Astrocyte (in vitro differentiated cells and primary cell): ENCODE data around the gene EVC. TPM values are rescaled to one million over a fixed set of nuclear protein-coding genes. Genes with fewer than 3 reads are reported as not detected.

Experiments
- DNase-seq: peaks from one replicate; pipeline ENCODE4 v3.0.0-alpha.2; 2010; ENCODE audit warnings: low read depth
- FAIRE-seq: peaks from 2 replicates; lab custom pipeline; 2011; peaks lifted over from hg19 to GRCh38; lab: Jason Lieb, UNC
- H2AFZ ChIP-seq: 2 replicates; pipeline ENCODE4 v1.6.0; 2012; ENCODE audit warnings: low read depth, low read length, inconsistent platforms
- H3K27ac ChIP-seq: 2 replicates; pipeline ENCODE4 v1.5.1; 2011; ENCODE audit warnings: low read depth, low read length, inconsistent platforms
- H3K27me3 ChIP-seq: 2 replicates; pipeline ENCODE4 v1.6.0; 2011; ENCODE audit warnings: low read length, inconsistent platforms; ENCODE audit not compliant: insufficient read depth
- H3K36me3 ChIP-seq: 2 replicates; pipeline ENCODE4 v1.5.1; 2011; ENCODE audit warnings: low read length, inconsistent platforms; ENCODE audit not compliant: insufficient read depth
- H3K4me1 ChIP-seq: 2 replicates; pipeline ENCODE4 v1.5.1; 2011; ENCODE audit warnings: low read length, inconsistent platforms; ENCODE audit not compliant: insufficient read depth
- H3K4me2 ChIP-seq: 2 replicates; pipeline ENCODE4 v1.6.0; 2012; ENCODE audit warnings: low read length, inconsistent platforms
- H3K4me3 ChIP-seq: 2 replicates; pipeline ENCODE4 v1.5.1; 2011; ENCODE audit warnings: low read depth, mild to moderate bottlenecking, low read length, inconsistent platforms; ENCODE audit not compliant: insufficient read depth
- H3K79me2 ChIP-seq: 2 replicates; pipeline ENCODE4 v1.6.0; 2012; ENCODE audit warnings: mild to moderate bottlenecking, low read length, inconsistent platforms; ENCODE audit not compliant: insufficient read depth
- H3K9ac ChIP-seq: 2 replicates; pipeline ENCODE4 v1.6.0; 2012; ENCODE audit warnings: mild to moderate bottlenecking, low read length, inconsistent platforms
- H3K9me3 ChIP-seq: 2 replicates; pipeline ENCODE4 v1.5.1; 2012; ENCODE audit warnings: low read depth, mild to moderate bottlenecking, low read length, inconsistent platforms; ENCODE audit not compliant: insufficient read depth
- H4K20me1 ChIP-seq: 2 replicates; pipeline ENCODE4 v1.6.0; 2012; ENCODE audit warnings: low read length, inconsistent platforms; ENCODE audit not compliant: insufficient read depth
- H3K27ac Mint-ChIP-seq: one replicate; pipeline ENCODE4 v1.8.0; 2021; ENCODE audit warnings: mild to moderate bottlenecking, mixed read lengths; ENCODE audit not compliant: unreplicated experiment
- H3K27me3 Mint-ChIP-seq: one replicate; pipeline ENCODE4 v1.8.0; 2021; ENCODE audit warnings: low read depth, mixed read lengths; ENCODE audit not compliant: unreplicated experiment
- H3K36me3 Mint-ChIP-seq: one replicate; pipeline ENCODE4 v1.8.0; 2021; ENCODE audit warnings: low read depth, mixed read lengths; ENCODE audit not compliant: unreplicated experiment
- H3K4me1 Mint-ChIP-seq: one replicate; pipeline ENCODE4 v1.8.0; 2021; ENCODE audit warnings: low read depth, mixed read lengths; ENCODE audit not compliant: unreplicated experiment
- H3K4me3 Mint-ChIP-seq: one replicate; pipeline ENCODE4 v1.8.0; 2021; ENCODE audit warnings: mild to moderate bottlenecking, moderate library complexity, mixed read lengths; ENCODE audit not compliant: unreplicated experiment
- H3K9me3 Mint-ChIP-seq: one replicate; pipeline ENCODE4 v1.8.0; 2021; ENCODE audit warnings: mild to moderate bottlenecking, mixed read lengths; ENCODE audit not compliant: unreplicated experiment
- EZH2 ChIP-seq: IDR thresholded peaks from 2 replicates; pipeline ENCODE4 v1.6.1; 2012; ENCODE audit warnings: mild to moderate bottlenecking, low read length, inconsistent platforms; ENCODE audit not compliant: insufficient read depth
- total RNA-seq: library from RNA; stranded (reverse); gene quantifications from 2 replicates; pipeline ENCODE4 v1.2.1, GENCODE V29; 2021
- TF ChIP-seq, protein P1 (sequence below): IDR thresholded peaks from 2 replicates; pipeline ENCODE4 v1.5.1; 2011; ENCODE audit warnings: low read depth, mild to moderate bottlenecking, inconsistent platforms, low read length, moderate library complexity; ENCODE audit not compliant: insufficient read depth

Gene EVC
- total RNA-seq, 1 donor from 2014 or later: 23.9 TPM

DNA sequence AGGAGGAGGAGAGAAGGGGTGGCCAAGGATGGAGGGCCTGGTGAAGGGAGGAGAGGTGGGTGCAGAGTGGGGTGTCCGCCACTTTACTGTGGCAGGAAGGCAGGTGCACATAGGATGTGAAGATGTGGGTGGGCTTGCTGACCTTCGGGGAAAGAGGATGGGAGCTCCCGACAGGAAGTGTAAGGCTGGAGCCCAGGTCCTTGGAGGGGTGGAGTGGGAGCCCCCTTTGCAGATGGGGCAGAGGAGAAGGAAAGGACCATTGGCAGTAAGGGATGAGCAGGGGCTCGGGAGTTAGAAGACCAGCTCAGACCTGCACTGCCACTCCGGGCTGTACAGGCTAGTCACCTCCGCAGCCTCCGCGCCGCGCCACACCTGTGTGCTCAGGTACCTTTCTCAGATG, 89.5 kb downstream of the EVC start:
- Histone ChIP-seq H2AFZ (no peak overlapping the region), H4K20me1 (peaks cover 10% of the 10 kb centered on the region), H3K27ac (no peak overlapping the region), H3K27me3 (no peaks in the 10 kb centered on the region), H3K9ac (no peak overlapping the region), H3K36me3 (peaks cover 32% of the 10 kb centered on the region), H3K4me2 (no peak overlapping the region), H3K79me2 (no peaks in the 10 kb centered on the region), H3K9me3 (no peaks in the 10 kb centered on the region), H3K4me1 (no peaks in the 10 kb centered on the region), H3K4me3 (no peak overlapping the region)
- H3K9me3 Mint-ChIP-seq: no peaks in the 10 kb centered on the region
- H3K36me3 Mint-ChIP-seq: peaks cover 11% of the 10 kb centered on the region
- H3K27me3 Mint-ChIP-seq: no peaks in the 10 kb centered on the region
- DNase-seq (no peak), FAIRE-seq (no peak)
- no peak overlapping the region for H3K4me3 Mint-ChIP-seq
- no peaks in the 10 kb centered on the region for H3K4me1 Mint-ChIP-seq
- TF ChIP-seq, protein P1, sequence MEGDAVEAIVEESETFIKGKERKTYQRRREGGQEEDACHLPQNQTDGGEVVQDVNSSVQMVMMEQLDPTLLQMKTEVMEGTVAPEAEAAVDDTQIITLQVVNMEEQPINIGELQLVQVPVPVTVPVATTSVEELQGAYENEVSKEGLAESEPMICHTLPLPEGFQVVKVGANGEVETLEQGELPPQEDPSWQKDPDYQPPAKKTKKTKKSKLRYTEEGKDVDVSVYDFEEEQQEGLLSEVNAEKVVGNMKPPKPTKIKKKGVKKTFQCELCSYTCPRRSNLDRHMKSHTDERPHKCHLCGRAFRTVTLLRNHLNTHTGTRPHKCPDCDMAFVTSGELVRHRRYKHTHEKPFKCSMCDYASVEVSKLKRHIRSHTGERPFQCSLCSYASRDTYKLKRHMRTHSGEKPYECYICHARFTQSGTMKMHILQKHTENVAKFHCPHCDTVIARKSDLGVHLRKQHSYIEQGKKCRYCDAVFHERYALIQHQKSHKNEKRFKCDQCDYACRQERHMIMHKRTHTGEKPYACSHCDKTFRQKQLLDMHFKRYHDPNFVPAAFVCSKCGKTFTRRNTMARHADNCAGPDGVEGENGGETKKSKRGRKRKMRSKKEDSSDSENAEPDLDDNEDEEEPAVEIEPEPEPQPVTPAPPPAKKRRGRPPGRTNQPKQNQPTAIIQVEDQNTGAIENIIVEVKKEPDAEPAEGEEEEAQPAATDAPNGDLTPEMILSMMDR: no peak
- TF ChIP-seq EZH2: no peak
- H3K27ac Mint-ChIP-seq: peak overlapping the region; percentile 18

DNA sequence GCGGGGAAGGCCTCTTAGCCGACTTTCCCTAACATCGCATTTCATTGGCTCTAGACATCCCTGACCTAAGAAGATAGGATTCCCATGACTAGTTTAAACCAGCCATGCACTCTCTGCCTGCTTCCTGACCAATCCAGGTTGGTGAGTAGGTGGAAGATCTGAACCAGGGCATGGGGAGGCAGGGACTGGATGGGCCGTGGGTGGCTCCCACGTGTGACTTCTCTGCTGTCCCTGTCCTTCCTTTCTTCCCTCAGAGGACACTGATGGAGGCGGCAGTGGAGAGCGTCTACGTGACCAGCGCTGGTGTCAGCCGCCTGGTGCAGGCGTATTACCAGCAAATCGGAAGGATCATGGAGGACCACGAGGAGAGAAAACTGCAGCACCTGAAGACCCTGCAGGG, 90.7 kb downstream of the EVC start:
- H3K27me3 ChIP-seq: no peaks in the 10 kb centered on the region
- no peak overlapping the region for H3K27ac Mint-ChIP-seq
- no peak overlapping the region for H3K4me3 ChIP-seq
- no peak overlapping the region for H3K4me2 ChIP-seq
- H3K79me2 ChIP-seq: no peaks in the 10 kb centered on the region
- H3K9ac ChIP-seq: no peak overlapping the region
- no peaks in the 10 kb centered on the region for H3K9me3 ChIP-seq
- no peak overlapping the region for H3K4me3 Mint-ChIP-seq
- no peaks in the 10 kb centered on the region for H3K9me3 Mint-ChIP-seq
- no peaks in the 10 kb centered on the region for H3K27me3 Mint-ChIP-seq
- H3K4me1 ChIP-seq: no peaks in the 10 kb centered on the region
- no peak overlapping the region for H3K27ac ChIP-seq
- TF ChIP-seq, protein P1: no peak
- TF ChIP-seq EZH2: no peak
- H3K36me3 Mint-ChIP-seq: peaks cover 15% of the 10 kb centered on the region
- H4K20me1 ChIP-seq: peaks cover 6% of the 10 kb centered on the region
- peaks cover 27% of the 10 kb centered on the region for H3K36me3 ChIP-seq
- FAIRE-seq (no peak), DNase-seq (no peak)
- no peak overlapping the region for H2AFZ ChIP-seq
- H3K4me1 Mint-ChIP-seq: no peaks in the 10 kb centered on the region

DNA sequence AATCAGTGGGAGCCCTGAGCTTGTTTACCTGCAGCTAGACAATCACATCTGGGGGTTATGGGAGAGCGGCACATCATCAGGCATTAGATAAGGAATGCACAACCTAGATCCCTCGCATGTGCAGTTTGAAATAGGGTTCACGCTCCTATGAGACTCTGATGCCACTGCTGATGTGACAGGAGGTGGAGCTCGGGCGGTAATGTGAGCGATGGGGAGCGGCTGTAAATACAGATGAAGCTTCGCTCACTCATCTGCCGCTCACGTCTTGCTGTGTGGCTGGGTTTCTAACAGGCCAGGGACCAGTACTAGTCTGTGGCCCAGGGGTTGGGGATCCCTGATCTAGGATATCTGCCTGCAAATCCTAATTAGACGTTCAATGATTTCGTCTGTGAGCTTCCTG, 91.6 kb downstream of the EVC start:
- H3K36me3 Mint-ChIP-seq: peaks cover 20% of the 10 kb centered on the region
- peaks cover 28% of the 10 kb centered on the region for H3K36me3 ChIP-seq
- H3K9me3 Mint-ChIP-seq: no peaks in the 10 kb centered on the region
- FAIRE-seq (no peak), DNase-seq (no peak)
- H3K27ac ChIP-seq: no peak overlapping the region
- H3K4me1 Mint-ChIP-seq: no peaks in the 10 kb centered on the region
- no peak for TF ChIP-seq EZH2
- TF ChIP-seq, protein P1: no peak
- H3K9me3 ChIP-seq: no peaks in the 10 kb centered on the region
- no peak overlapping the region for H3K4me2 ChIP-seq
- no peaks in the 10 kb centered on the region for H3K27me3 Mint-ChIP-seq
- H3K9ac ChIP-seq: no peak overlapping the region
- no peaks in the 10 kb centered on the region for H3K4me1 ChIP-seq
- no peak overlapping the region for H2AFZ ChIP-seq
- H3K4me3 Mint-ChIP-seq: no peak overlapping the region
- no peak overlapping the region for H3K27ac Mint-ChIP-seq
- H3K4me3 ChIP-seq: no peak overlapping the region
- H4K20me1 ChIP-seq: peaks cover 13% of the 10 kb centered on the region
- no peaks in the 10 kb centered on the region for H3K27me3 ChIP-seq
- H3K79me2 ChIP-seq: no peaks in the 10 kb centered on the region
